Panc1 (cell line): ENCODE measurements around the gene ZFHX3. TPM values are rescaled to one million over a fixed set of nuclear protein-coding genes. Genes with fewer than 3 reads are reported as not detected.

Experiments
- ATAC-seq: fragments of 200-7000 bp; cut with Tn5 transposase; 2 replicates; pipeline ENCODE4 v1.9.1; 2020; ENCODE audit warnings: mild to moderate bottlenecking, moderate library complexity
- BruUV-seq: library from RNA; stranded (reverse); fragments of 400-500 nt; replicated peaks from 2 replicates; lab custom pipeline; 2021; lab: Mats Ljungman, UMichigan
- CTCF ChIA-PET: fragments of 300-600 bp; sonication (Branson Sonifier 250); formaldehyde crosslinking; loops from one replicate; lab custom pipeline; 2022; ENCODE audit warnings: antibody characterized with exemption; lab: Charles Lee
- POLR2A ChIA-PET: fragments of 300-600 bp; sonication (Branson Sonifier 250); formaldehyde crosslinking; loops from one replicate; lab custom pipeline; 2022; ENCODE audit warnings: antibody characterized with exemption; lab: Charles Lee
- DNase-seq: peaks from one replicate; pipeline ENCODE4 v3.0.0-alpha.2; 2010; ENCODE audit warnings: low read depth, low spot score
- H3K27ac ChIP-seq: 2 replicates; pipeline ENCODE4 v1.5.1; 2011; ENCODE audit warnings: mild to moderate bottlenecking, low read length, inconsistent platforms
- H3K27me3 ChIP-seq: fragments of 200-500 bp; sonication (Bioruptor generic); 2 replicates; pipeline ENCODE4 v1.6.0; 2014; ENCODE audit warnings: low read length, inconsistent platforms; ENCODE audit not compliant: control insufficient read depth, insufficient read depth
- H3K36me3 ChIP-seq: fragments of 200-500 bp; sonication (Bioruptor generic); 2 replicates; pipeline ENCODE4 v1.5.1; 2014; ENCODE audit warnings: inconsistent platforms, mild to moderate bottlenecking, low read length, moderate library complexity; ENCODE audit not compliant: control insufficient read depth, insufficient read depth
- H3K4me1 ChIP-seq: 2 replicates; pipeline ENCODE4 v1.5.1; 2011; ENCODE audit warnings: inconsistent platforms, mild to moderate bottlenecking, low read length, moderate library complexity; ENCODE audit not compliant: control insufficient read depth, insufficient read depth
- H3K4me3 ChIP-seq, 2 experiments: 2 replicates each; pipeline ENCODE4 v1.5.1; 2011 to 2012; ENCODE audit warnings: low read depth in 2 of 2, low read length in 2 of 2, mild to moderate bottlenecking in 2 of 2, inconsistent platforms in 1 of 2, moderate library complexity in 1 of 2
- H3K9me3 ChIP-seq: fragments of 200-500 bp; sonication (Bioruptor generic); 2 replicates; pipeline ENCODE4 v1.5.1; 2014; ENCODE audit warnings: low read depth, mild to moderate bottlenecking, inconsistent platforms, low read length, moderate library complexity; ENCODE audit not compliant: control insufficient read depth, insufficient read depth
- POLR2AphosphoS5 ChIP-seq: IDR thresholded peaks from 2 replicates; pipeline ENCODE4 v1.6.1; 2012; ENCODE audit warnings: mild to moderate bottlenecking, low read depth, low read length, moderate library complexity
- REST ChIP-seq, 2 experiments: IDR thresholded peaks; 2 replicates each; pipeline ENCODE4 v1.6.1; 2011 to 2012; ENCODE audit warnings: low read depth in 2 of 2, control low read depth in 1 of 2, low read length in 1 of 2, mild to moderate bottlenecking in 1 of 2, moderate library complexity in 1 of 2; ENCODE audit not compliant: insufficient read depth in 1 of 2
- SIN3A ChIP-seq: IDR thresholded peaks from 2 replicates; pipeline ENCODE4 v1.6.1; 2012; ENCODE audit warnings: low read depth, mild to moderate bottlenecking, low read length, moderate library complexity, borderline replicate concordance; ENCODE audit not compliant: insufficient read depth
- TCF7L2 ChIP-seq: IDR thresholded peaks from 2 replicates; pipeline ENCODE4 v1.6.1; 2011; ENCODE audit warnings: mild to moderate bottlenecking, low read depth, low read length, inconsistent platforms
- in situ Hi-C: cut with HindIII; loops from 2 replicates; pipeline ENCODE4 v1.10.0; 2016; ENCODE audit warnings: low sequenced_read_pairs, low pct_unique_long_range_greater_than_20kb
- intact Hi-C: fragments of 100-400 bp; cut with micrococcal nuclease; formaldehyde crosslinking; loops from one replicate; pipeline ENCODE4 v1.10.0; 2022; ENCODE audit not compliant: unreplicated experiment
- total RNA-seq: library from RNA; stranded (reverse); gene quantifications from one replicate; pipeline ENCODE4 v1.2.1, GENCODE V29; 2021; ENCODE audit not compliant: unreplicated experiment
- TF ChIP-seq, protein P1 (sequence below): fragments of 450-650 bp; IDR thresholded peaks from 2 replicates; pipeline ENCODE4 v1.5.1; 2017; ENCODE audit warnings: mild to moderate bottlenecking

ZFHX3 gene
- total RNA-seq, 1 experiment from 2014 or later = 7.1 TPM

GRCh38 chr16:72905581-72905980 lies 142.3 kb downstream of the ZFHX3 start:
- no peaks in the 10 kb centered on the region for H3K27me3 ChIP-seq
- BruUV-seq = no TSS peak
- TF ChIP-seq TCF7L2 (no peak), SIN3A (no peak)
- H3K9me3 ChIP-seq = no peaks in the 10 kb centered on the region
- H3K27ac ChIP-seq = no peak overlapping the region
- no peak for DNase-seq
- in situ Hi-C loops (no loop called here), intact Hi-C loops (no loop called here)
- H3K36me3 ChIP-seq = no peaks in the 10 kb centered on the region
- no peak for ATAC-seq
- CTCF ChIA-PET = no interaction called here
- POLR2A ChIA-PET = no interaction called here
- H3K4me3 ChIP-seq = no peak overlapping the region
- H3K4me1 ChIP-seq = no peaks in the 10 kb centered on the region

DNA sequence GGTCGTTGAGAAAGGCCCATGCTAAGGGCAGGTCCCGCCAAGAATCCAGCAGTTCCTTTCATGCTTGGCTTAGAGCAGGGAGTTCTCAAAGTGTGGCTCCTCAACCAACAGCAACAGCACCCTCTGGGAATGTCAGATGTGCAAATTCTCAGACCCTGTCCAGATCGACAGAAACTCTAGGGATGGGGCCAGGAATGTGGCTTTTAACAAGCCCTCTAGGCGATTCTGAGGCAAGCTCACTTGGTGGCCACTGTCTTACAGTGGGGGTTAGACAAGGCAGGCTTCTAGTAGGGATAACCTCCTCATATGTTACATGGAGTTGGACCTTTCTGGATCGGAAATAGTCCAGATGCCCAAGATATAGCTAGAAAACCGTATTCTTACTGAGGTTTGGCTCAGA lies 144.8 kb downstream of the ZFHX3 start:
- Histone ChIP-seq H3K9me3 (no peaks in the 10 kb centered on the region), H3K27ac (no peak overlapping the region), H3K4me1 (no peaks in the 10 kb centered on the region), H3K4me3 (no peak overlapping the region), H3K36me3 (no peaks in the 10 kb centered on the region), H3K27me3 (no peaks in the 10 kb centered on the region)
- intact Hi-C loops (no loop called here), in situ Hi-C loops (no loop called here)
- ATAC-seq (no peak), DNase-seq (no peak)
- BruUV-seq = no TSS peak
- ChIA-PET POLR2A (no interaction called here), CTCF (no interaction called here)
- TF ChIP-seq, protein P1, sequence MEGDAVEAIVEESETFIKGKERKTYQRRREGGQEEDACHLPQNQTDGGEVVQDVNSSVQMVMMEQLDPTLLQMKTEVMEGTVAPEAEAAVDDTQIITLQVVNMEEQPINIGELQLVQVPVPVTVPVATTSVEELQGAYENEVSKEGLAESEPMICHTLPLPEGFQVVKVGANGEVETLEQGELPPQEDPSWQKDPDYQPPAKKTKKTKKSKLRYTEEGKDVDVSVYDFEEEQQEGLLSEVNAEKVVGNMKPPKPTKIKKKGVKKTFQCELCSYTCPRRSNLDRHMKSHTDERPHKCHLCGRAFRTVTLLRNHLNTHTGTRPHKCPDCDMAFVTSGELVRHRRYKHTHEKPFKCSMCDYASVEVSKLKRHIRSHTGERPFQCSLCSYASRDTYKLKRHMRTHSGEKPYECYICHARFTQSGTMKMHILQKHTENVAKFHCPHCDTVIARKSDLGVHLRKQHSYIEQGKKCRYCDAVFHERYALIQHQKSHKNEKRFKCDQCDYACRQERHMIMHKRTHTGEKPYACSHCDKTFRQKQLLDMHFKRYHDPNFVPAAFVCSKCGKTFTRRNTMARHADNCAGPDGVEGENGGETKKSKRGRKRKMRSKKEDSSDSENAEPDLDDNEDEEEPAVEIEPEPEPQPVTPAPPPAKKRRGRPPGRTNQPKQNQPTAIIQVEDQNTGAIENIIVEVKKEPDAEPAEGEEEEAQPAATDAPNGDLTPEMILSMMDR = no peak
- TF ChIP-seq POLR2AphosphoS5 = no peak
- no peak for TF ChIP-seq TCF7L2
- no peak for TF ChIP-seq SIN3A
- TF ChIP-seq REST (IDR thresholded peaks at IDR 0.05; ENCODE audit: insufficient read depth in 1 of 2, low read depth in 2 of 2, low read length in 1 of 2) = no peak

DNA sequence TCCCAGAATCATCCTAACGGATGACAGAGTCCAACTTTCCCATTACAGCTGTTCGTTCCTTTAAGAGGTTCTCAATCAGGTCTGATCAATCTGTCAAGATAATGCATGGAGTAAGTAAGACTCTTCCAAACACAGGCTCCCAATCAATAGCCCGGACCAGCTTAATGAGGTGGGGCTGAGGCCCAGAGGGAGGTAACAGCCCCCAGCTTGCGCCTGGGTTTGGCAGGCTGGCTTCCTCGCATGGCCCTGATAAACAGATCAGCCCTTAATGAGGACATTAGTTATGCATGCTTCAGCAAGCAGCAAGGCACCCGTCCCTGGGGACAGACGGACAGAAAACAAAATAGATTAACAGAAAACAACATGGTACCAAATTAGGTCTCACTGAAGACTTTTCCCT lies 145.7 kb downstream of the ZFHX3 start:
- ATAC-seq (no peak), DNase-seq (no peak)
- intact Hi-C loops (no loop called here), in situ Hi-C loops (no loop called here)
- Histone ChIP-seq H3K9me3 (no peaks in the 10 kb centered on the region), H3K36me3 (no peaks in the 10 kb centered on the region), H3K4me1 (no peaks in the 10 kb centered on the region), H3K27me3 (no peaks in the 10 kb centered on the region), H3K4me3 (no peak overlapping the region), H3K27ac (no peak overlapping the region)
- no TSS peak for BruUV-seq
- CTCF ChIA-PET = no interaction called here
- POLR2A ChIA-PET = no interaction called here
- TF ChIP-seq REST (IDR thresholded peaks at IDR 0.05; ENCODE audit: insufficient read depth in 1 of 2, low read depth in 2 of 2, low read length in 1 of 2) (no peak), SIN3A (no peak), TCF7L2 (no peak), POLR2AphosphoS5 (no peak)
- TF ChIP-seq, protein P1 = no peak
